Fibroblast of lung (primary cell): Measurements from ENCODE around the gene LEUTX.

Source experiments
- CTCF ChIP-seq, 2 donors: IDR thresholded peaks in 1 of 2; conservative IDR thresholded peaks in 1 of 2; 1 replicate in 1 of 2; 2 replicates in 1 of 2; pipeline ENCODE4 v1.5.1; 2011 to 2012; ENCODE audit warnings: low read length in 2 of 2, control low read depth in 1 of 2, inconsistent platforms in 1 of 2, low read depth in 1 of 2, mild to moderate bottlenecking in 1 of 2
- EZH2 ChIP-seq: IDR thresholded peaks from 2 replicates; pipeline ENCODE4 v1.5.1; 2012; ENCODE audit warnings: low read length, control low read depth, mild to moderate bottlenecking; ENCODE audit errors: missing control alignments

DNA sequence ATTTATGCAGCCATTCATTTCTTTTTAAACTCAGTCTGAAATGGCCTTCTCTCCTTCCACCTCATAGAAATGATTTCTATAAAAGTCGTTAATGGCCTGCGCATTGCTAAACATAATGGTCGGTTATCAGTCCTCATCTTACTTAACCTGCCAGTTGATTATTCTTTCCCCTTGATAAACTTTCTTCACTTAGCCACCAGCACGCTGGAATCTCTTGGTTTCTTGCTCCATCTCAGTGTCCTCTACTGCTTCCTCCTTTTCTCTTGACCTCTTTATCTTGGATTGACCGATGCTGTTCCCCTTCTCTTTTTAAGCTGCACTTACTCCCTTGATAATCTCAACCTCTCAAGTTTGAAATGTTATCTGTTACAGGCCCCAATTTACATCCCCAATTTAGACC is 28.7 kb upstream of the LEUTX start:
- TF ChIP-seq CTCF (conservative IDR thresholded peaks at IDR 0.05 in 1 of 2, IDR thresholded peaks at IDR 0.05 in 1 of 2; ENCODE audit: low read depth in 1 of 2, low read length in 2 of 2) (no peak), EZH2 (no peak)
